Prostate gland (tissue), 2 donors: ENCODE results near the gene NEK10. TPM values are rescaled to one million over a fixed set of nuclear protein-coding genes. Genes with fewer than 3 reads are reported as not detected.

Experiments
- DNase-seq: peaks from one replicate; pipeline ENCODE4 v3.0.0-alpha.2; 2019; ENCODE audit warnings: low spot score
- H3K27ac ChIP-seq, 2 donors: fragments of 200-600 bp; sonication (generic); 2 replicates each; pipeline ENCODE4 v1.5.1; 2017 to 2019
- H3K27me3 ChIP-seq: fragments of 200-600 bp; sonication (generic); replicated peaks from 2 replicates; pipeline ENCODE4 v1.5.1; 2019; ENCODE audit not compliant: insufficient read depth
- H3K36me3 ChIP-seq, 2 donors: fragments of 200-600 bp; sonication (generic); 1 replicate in 1 of 2; 2 replicates in 1 of 2; pipeline versions ENCODE4 v1.5.1 to v1.8.1; 2017 to 2019
- H3K4me1 ChIP-seq: fragments of 200-600 bp; sonication (generic); replicated peaks from 2 replicates; pipeline ENCODE4 v1.5.1; 2019
- H3K4me3 ChIP-seq, 2 donors: fragments of 200-600 bp; sonication (generic); 2 replicates each; pipeline ENCODE4 v1.5.1; 2017 to 2019
- H3K9me3 ChIP-seq: fragments of 200-600 bp; sonication (generic); 2 replicates; pipeline ENCODE4 v1.5.1; 2017
- CTCF ChIP-seq, 4 experiments: fragments of 200-600 bp in 2 of 4; fragments of 450-650 bp in 2 of 4; sonication (generic) in 2 of 4; IDR thresholded peaks; 1 replicate in 3 of 4; 2 replicates in 1 of 4; pipeline ENCODE4 v1.5.1; 2016 to 2019; ENCODE audit warnings: antibody characterized with exemption in 4 of 4, mild to moderate bottlenecking in 2 of 4, moderate library complexity in 2 of 4
- POLR2A ChIP-seq: fragments of 450-650 bp; IDR thresholded peaks from one replicate; pipeline ENCODE4 v1.6.1; 2016; ENCODE audit warnings: antibody characterized with exemption, mild to moderate bottlenecking
- POLR2AphosphoS5 ChIP-seq: sonication (generic); formaldehyde crosslinking; IDR thresholded peaks from one replicate; pipeline ENCODE4 v1.6.1; 2017; ENCODE audit warnings: antibody characterized with exemption
- WGBS: methylation state at CpG from one replicate; pipeline ENCODE4 v1.1.5; 2018; 5-methylcytosine and 5-hydroxymethylcytosine counted together
- intact Hi-C: fragments of 100-400 bp; cut with DNase I; formaldehyde crosslinking; loops from one replicate; pipeline ENCODE4 v1.14.2; 2022
- total RNA-seq, 2 donors: library from RNA; depleted of rRNA; stranded (reverse); fragments of >200 nt; gene quantifications; one replicate each; pipeline ENCODE4 v1.1.0, GENCODE V29; 2016

The NEK10 gene
- total RNA-seq, 2 donors from 2014 or later: 8.9 to 9.1 TPM

- H3K9me3 ChIP-seq: no peaks in the 10 kb centered on the region
- no peaks in the 10 kb centered on the region for H3K27me3 ChIP-seq
- H3K4me3 ChIP-seq: no peak overlapping the region
- H3K4me1 ChIP-seq: no peaks in the 10 kb centered on the region
- TF ChIP-seq CTCF (IDR thresholded peaks at IDR 0.05) (no peak), POLR2AphosphoS5 (no peak), POLR2A (no peak)
- DNase-seq: no peak
- 80% methylated on average over 6 of the region's 6 CpGs for WGBS
- intact Hi-C loops: no loop called here
- no peak overlapping the region for H3K27ac ChIP-seq
- H3K36me3 ChIP-seq: no peaks in the 10 kb centered on the region
These were observed 278.7 kb downstream of the NEK10 start for GRCh38 chr3:27090275-27091041.

- DNase-seq: no peak
- no peaks in the 10 kb centered on the region for H3K4me1 ChIP-seq
- H3K9me3 ChIP-seq: no peaks in the 10 kb centered on the region
- H3K27ac ChIP-seq: no peak overlapping the region
- TF ChIP-seq CTCF (IDR thresholded peaks at IDR 0.05) (no peak), POLR2AphosphoS5 (no peak), POLR2A (no peak)
- no peaks in the 10 kb centered on the region for H3K36me3 ChIP-seq
- H3K27me3 ChIP-seq: no peaks in the 10 kb centered on the region
- H3K4me3 ChIP-seq: no peak overlapping the region
- intact Hi-C loops: no loop called here
- 67% methylated on average over 1 of the region's 1 CpG for WGBS
These were observed 279.5 kb downstream of the NEK10 start for GRCh38 chr3:27089645-27090044.

- DNase-seq: no peak
- Histone ChIP-seq H3K9me3 (no peaks in the 10 kb centered on the region), H3K4me3 (no peak overlapping the region), H3K27ac (no peak overlapping the region), H3K36me3 (no peaks in the 10 kb centered on the region), H3K27me3 (no peaks in the 10 kb centered on the region), H3K4me1 (no peaks in the 10 kb centered on the region)
- TF ChIP-seq POLR2AphosphoS5 (no peak), POLR2A (no peak), CTCF (IDR thresholded peaks at IDR 0.05) (no peak)
- WGBS: 32% methylated on average over 2 of the region's 2 CpGs
- intact Hi-C loops: no loop called here
These were observed 280.1 kb downstream of the NEK10 start for GRCh38 chr3:27089068-27089467.

- WGBS: 91% methylated on average over 5 of the region's 5 CpGs
- Histone ChIP-seq H3K4me1 (no peaks in the 10 kb centered on the region), H3K9me3 (no peaks in the 10 kb centered on the region), H3K27me3 (no peaks in the 10 kb centered on the region), H3K4me3 (no peak overlapping the region), H3K36me3 (no peaks in the 10 kb centered on the region), H3K27ac (no peak overlapping the region)
- no peak for DNase-seq
- intact Hi-C loops: no loop called here
- TF ChIP-seq CTCF (IDR thresholded peaks at IDR 0.05): no peak
These were observed 283.1 kb downstream of the NEK10 start for GRCh38 chr3:27085829-27086730.
